HTR-8/SVneo (cell line): Measurements from ENCODE around the gene OGFOD2.
A peak's percentile ranks its signal among the peaks of the same experiment; 100 is the strongest.
"Not testable (repeated sequence)": the region's sequence is repeated elsewhere in the genome, so short reads cannot be mapped to it uniquely, and the experiment has no call there.

Source experiments
- DNase-seq: peaks from one replicate; pipeline ENCODE4 v3.0.0; 2011; ENCODE audit warnings: low spot score, mixed read lengths; ENCODE audit not compliant: insufficient read length
- FAIRE-seq: peaks from 2 replicates; lab custom pipeline; 2011; peaks lifted over from hg19 to GRCh38; lab: Jason Lieb, UNC

OGFOD2 gene

GRCh38 chr12:122974892-122975789 lies at the start of gene OGFOD2:
Gene OGFOD2, plus strand, starts transcription at chr12:122975244. Its CDS starts 8 bp downstream, at chr12:122975252.
- FAIRE-seq: no peak
- peak; percentile 92 for DNase-seq

- FAIRE-seq: no peak
Observed at GRCh38 chr12:122927756-122928403, 47.2 kb upstream of the OGFOD2 start.

GRCh38 chr12:122928404-122929147 lies 46.5 kb upstream of the OGFOD2 start:
- DNase-seq: no peak

More at GRCh38 chr12:122927756-122928403, 47.2 kb upstream of the OGFOD2 start:
- DNase-seq: no peak

GRCh38 chr12:122929148-122929538 lies 45.9 kb upstream of the OGFOD2 start:
- no peak for FAIRE-seq
- DNase-seq: no peak

More at GRCh38 chr12:122928404-122929147, 46.5 kb upstream of the OGFOD2 start:
- no peak for FAIRE-seq

- no peak for FAIRE-seq
Observed at GRCh38 chr12:122929812-122930211, 45.2 kb upstream of the OGFOD2 start.

GRCh38 chr12:122932207-122932606 lies 42.8 kb upstream of the OGFOD2 start:
- no peak for FAIRE-seq

More at GRCh38 chr12:122929812-122930211, 45.2 kb upstream of the OGFOD2 start:
- DNase-seq: no peak

GRCh38 chr12:122934722-122935121 lies 40.3 kb upstream of the OGFOD2 start:
- no peak for FAIRE-seq

More at GRCh38 chr12:122932207-122932606, 42.8 kb upstream of the OGFOD2 start:
- no peak for DNase-seq

GRCh38 chr12:122935318-122935717 lies 39.7 kb upstream of the OGFOD2 start:
- no peak for DNase-seq
- no peak for FAIRE-seq

More at GRCh38 chr12:122934722-122935121, 40.3 kb upstream of the OGFOD2 start:
- DNase-seq: no peak

- DNase-seq (no peak), FAIRE-seq (no peak)
Observed at GRCh38 chr12:122937622-122938091, 37.4 kb upstream of the OGFOD2 start.

GRCh38 chr12:122939125-122939524 lies 35.9 kb upstream of the OGFOD2 start:
- DNase-seq (no peak), FAIRE-seq (no peak)

GRCh38 chr12:122941351-122941750 lies 33.7 kb upstream of the OGFOD2 start:
- DNase-seq, FAIRE-seq: not testable (repeated sequence)

GRCh38 chr12:122942637-122943036 lies 32.4 kb upstream of the OGFOD2 start:
- FAIRE-seq (no peak), DNase-seq (no peak)

GRCh38 chr12:122943196-122943595 lies 31.8 kb upstream of the OGFOD2 start:
- DNase-seq: no peak

GRCh38 chr12:122944605-122945592 lies 30.1 kb upstream of the OGFOD2 start:
- FAIRE-seq (no peak), DNase-seq (no peak)

More at GRCh38 chr12:122943196-122943595, 31.8 kb upstream of the OGFOD2 start:
- FAIRE-seq: no peak

- FAIRE-seq: peak; percentile 95
Observed at GRCh38 chr12:122946690-122947341, 28.2 kb upstream of the OGFOD2 start.

GRCh38 chr12:122947352-122947792 lies 27.7 kb upstream of the OGFOD2 start:
- DNase-seq: no peak
- FAIRE-seq: no peak

More at GRCh38 chr12:122946690-122947341, 28.2 kb upstream of the OGFOD2 start:
- peak; percentile 95 for DNase-seq

- FAIRE-seq: no peak
- no peak for DNase-seq
Observed at GRCh38 chr12:122948605-122949004, 26.4 kb upstream of the OGFOD2 start.

GRCh38 chr12:122949405-122949804 lies 25.6 kb upstream of the OGFOD2 start:
- DNase-seq (no peak), FAIRE-seq (no peak)
